M059J (cell line): ENCODE data around the gene CERT1. TPM values are rescaled to one million over a fixed set of nuclear protein-coding genes. Genes with fewer than 3 reads are reported as not detected.

ENCODE experiments used
- DNase-seq: peaks from one replicate; pipeline ENCODE4 v3.0.0-alpha.2; 2012; ENCODE audit warnings: low read depth
- total RNA-seq: library from RNA; depleted of rRNA; stranded (reverse); fragments of >200 nt; shearing (Covaris generic); gene quantifications from 2 replicates; pipeline ENCODE4 v1.2.3, GENCODE V29; 2014

The CERT1 gene
- total RNA-seq, 1 experiment from 2014 or later: 13.3 TPM

- no peak for DNase-seq
Observed at GRCh38 chr5:75405296-75405695, 106.1 kb downstream of the CERT1 start.

- DNase-seq: peak; percentile 20
Observed at GRCh38 chr5:75395277-75395676, 116.2 kb downstream of the CERT1 start.

- no peak for DNase-seq
Observed at GRCh38 chr5:75389430-75389829, 122.0 kb downstream of the CERT1 start.

GRCh38 chr5:75387806-75388205 lies 123.6 kb downstream of the CERT1 start:
- no peak for DNase-seq

- no peak for DNase-seq
Observed at GRCh38 chr5:75384218-75384617, 127.2 kb downstream of the CERT1 start.

GRCh38 chr5:75381456-75381855 lies 130.0 kb downstream of the CERT1 start:
- DNase-seq: no peak

GRCh38 chr5:75380099-75380498 lies 131.3 kb downstream of the CERT1 start:
- no peak for DNase-seq

GRCh38 chr5:75375414-75375813 lies 136.0 kb downstream of the CERT1 start:
- DNase-seq: no peak

GRCh38 chr5:75374394-75374814 lies 137.0 kb downstream of the CERT1 start:
- DNase-seq: no peak

GRCh38 chr5:75373862-75374261 lies 137.6 kb downstream of the CERT1 start:
- no peak for DNase-seq

GRCh38 chr5:75368391-75368790 lies 143.0 kb downstream of the CERT1 start:
- DNase-seq: peak; percentile 63

GRCh38 chr5:75367401-75367800 lies 144.0 kb downstream of the CERT1 start:
- peak; percentile 32 for DNase-seq

- no peak for DNase-seq
Observed at GRCh38 chr5:75366787-75367186, 144.6 kb downstream of the CERT1 start.

GRCh38 chr5:75365740-75366139 lies 145.7 kb downstream of the CERT1 start:
- DNase-seq: no peak

- no peak for DNase-seq
Observed at GRCh38 chr5:75364571-75365280, 146.7 kb downstream of the CERT1 start.

- no peak for DNase-seq
Observed at GRCh38 chr5:75363726-75364495, 147.5 kb downstream of the CERT1 start.

- no peak for DNase-seq
Observed at GRCh38 chr5:75363111-75363510, 148.3 kb downstream of the CERT1 start.

- DNase-seq: no peak
Observed at GRCh38 chr5:75362474-75362975, 148.9 kb downstream of the CERT1 start.

GRCh38 chr5:75361310-75361709 lies 150.1 kb downstream of the CERT1 start:
- DNase-seq: no peak

- no peak for DNase-seq
Observed at GRCh38 chr5:75358117-75358516, 153.3 kb downstream of the CERT1 start.

- no peak for DNase-seq
Observed at GRCh38 chr5:75356719-75357118, 154.7 kb downstream of the CERT1 start.

- DNase-seq: no peak
Observed at GRCh38 chr5:75355236-75355635, 156.2 kb downstream of the CERT1 start.
